B cell (primary cell): Measurements from ENCODE around the gene UQCC5.

ENCODE experiments used
- EZH2 ChIP-seq: IDR thresholded peaks from 2 replicates; pipeline ENCODE4 v1.6.1; 2012; ENCODE audit warnings: borderline replicate concordance, low read depth, mild to moderate bottlenecking, moderate library complexity, low read length; ENCODE audit not compliant: insufficient read depth, poor library complexity, severe bottlenecking
- TF ChIP-seq, protein P1 (sequence below): fragments of 200-600 bp; IDR thresholded peaks from one replicate; pipeline ENCODE4 v1.8.0; 2022; ENCODE audit warnings: antibody characterized with exemption, mild to moderate bottlenecking

GRCh38 chr3:52527039-52527731, 9.2 kb upstream of the UQCC5 start:
- TF ChIP-seq, protein P1, sequence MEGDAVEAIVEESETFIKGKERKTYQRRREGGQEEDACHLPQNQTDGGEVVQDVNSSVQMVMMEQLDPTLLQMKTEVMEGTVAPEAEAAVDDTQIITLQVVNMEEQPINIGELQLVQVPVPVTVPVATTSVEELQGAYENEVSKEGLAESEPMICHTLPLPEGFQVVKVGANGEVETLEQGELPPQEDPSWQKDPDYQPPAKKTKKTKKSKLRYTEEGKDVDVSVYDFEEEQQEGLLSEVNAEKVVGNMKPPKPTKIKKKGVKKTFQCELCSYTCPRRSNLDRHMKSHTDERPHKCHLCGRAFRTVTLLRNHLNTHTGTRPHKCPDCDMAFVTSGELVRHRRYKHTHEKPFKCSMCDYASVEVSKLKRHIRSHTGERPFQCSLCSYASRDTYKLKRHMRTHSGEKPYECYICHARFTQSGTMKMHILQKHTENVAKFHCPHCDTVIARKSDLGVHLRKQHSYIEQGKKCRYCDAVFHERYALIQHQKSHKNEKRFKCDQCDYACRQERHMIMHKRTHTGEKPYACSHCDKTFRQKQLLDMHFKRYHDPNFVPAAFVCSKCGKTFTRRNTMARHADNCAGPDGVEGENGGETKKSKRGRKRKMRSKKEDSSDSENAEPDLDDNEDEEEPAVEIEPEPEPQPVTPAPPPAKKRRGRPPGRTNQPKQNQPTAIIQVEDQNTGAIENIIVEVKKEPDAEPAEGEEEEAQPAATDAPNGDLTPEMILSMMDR: no peak
- TF ChIP-seq EZH2: no peak
